ENCODE data around the gene SIRT7. TPM values are rescaled to one million over a fixed set of nuclear protein-coding genes. Genes with fewer than 3 reads are reported as not detected.

Gene SIRT7
- total RNA-seq, 3 donors from 2014 or later (not counting 1 experiment from before 2014, with no cell fraction given): 75.8 to 102 (median 94.9) TPM

GRCh38 chr17:81877569-81877968 lies 40.4 kb downstream of the SIRT7 start:
- Histone ChIP-seq H3K27me3 (ENCODE audit: control insufficient read depth, insufficient read depth, low read length) (no peaks in the 10 kb centered on the region), H3K4me1 (ENCODE audit: control insufficient read depth, insufficient read depth, low read length) (peaks cover 4% of the 10 kb centered on the region), H3K9me3 (ENCODE audit: control insufficient read depth, insufficient read depth, low read length) (no peaks in the 10 kb centered on the region), H3K36me3 (ENCODE audit: control insufficient read depth, insufficient read depth, low read length) (peaks cover 5% of the 10 kb centered on the region), H3K4me3 (ENCODE audit: low read length) (no peak overlapping the region), H3K27ac (ENCODE audit: low read length) (no peak overlapping the region)
- intact Hi-C loops (cut with micrococcal nuclease): loop anchor here (10.0 kb wide), 1 partner anchor 217 kb away; the partner anchor contains the start of gene FASN
- Mint-ChIP-seq H3K36me3 (peaks cover 5% of the 10 kb centered on the region), H3K27me3 (ENCODE audit: low read depth in 2 of 2) (no peaks in the 10 kb centered on the region), H3K4me1 (peaks cover 0 to 6% of the 10 kb centered on the region in 2 donors), H3K4me3 (no peak overlapping the region), H3K9me3 (no peaks in the 10 kb centered on the region), H3K27ac (peak overlapping the region in 1 of 2 donors; percentile 15)
- WGBS (ENCODE audit: insufficient coverage): 92% methylated on average over 5 of the region's 5 CpGs
- no peak for ATAC-seq
- DNase-seq: no peak
- no peak for TF ChIP-seq CTCF (IDR thresholded peaks at IDR 0.05)

- intact Hi-C loops (cut with micrococcal nuclease): loop anchor here (10.0 kb wide), 1 partner anchor 223 kb away; the partner anchor contains the start of gene FASN
- Mint-ChIP-seq H3K27me3 (ENCODE audit: low read depth in 2 of 2) (no peaks in the 10 kb centered on the region), H3K4me1 (peaks cover 14 to 40% of the 10 kb centered on the region in 2 donors), H3K4me3 (peak overlapping the region; percentile 88), H3K27ac (peak overlapping the region; percentile 85 to 90), H3K9me3 (no peaks in the 10 kb centered on the region), H3K36me3 (no peaks in the 10 kb centered on the region)
- H3K9me3 ChIP-seq (ENCODE audit: control insufficient read depth, insufficient read depth, low read length): no peaks in the 10 kb centered on the region
- peak; percentile 38 for TF ChIP-seq CTCF (IDR thresholded peaks at IDR 0.05)
- peak overlapping the region; percentile 96 for H3K27ac ChIP-seq (ENCODE audit: low read length)
- DNase-seq (peak; percentile 96 to 97), ATAC-seq (peak in 2 of 3 donors; percentile 25 to 48)
- WGBS (ENCODE audit: insufficient coverage): under 1% methylated on average over 86 of the region's 86 CpGs
- H3K4me1 ChIP-seq (ENCODE audit: control insufficient read depth, insufficient read depth, low read length): peaks cover 48% of the 10 kb centered on the region
- no peaks in the 10 kb centered on the region for H3K27me3 ChIP-seq (ENCODE audit: control insufficient read depth, insufficient read depth, low read length)
- H3K36me3 ChIP-seq (ENCODE audit: control insufficient read depth, insufficient read depth, low read length): peaks cover 25% of the 10 kb centered on the region
- H3K4me3 ChIP-seq (ENCODE audit: low read length): peak overlapping the region; percentile 87
These were observed 46.4 kb downstream of the SIRT7 start for GRCh38 chr17:81871387-81872230.

GRCh38 chr17:81870981-81871386 lies 47.0 kb downstream of the SIRT7 start, which contains the start of gene ARHGDIA:
Gene ARHGDIA (minus strand): TSS chr17:81871337. CDS start chr17:81869930, 1,407 bp downstream.
- Histone ChIP-seq H3K36me3 (ENCODE audit: control insufficient read depth, insufficient read depth, low read length) (peaks cover 25% of the 10 kb centered on the region), H3K27ac (ENCODE audit: low read length) (peak within 1 kb of the TSS; percentile 96), H3K27me3 (ENCODE audit: control insufficient read depth, insufficient read depth, low read length) (no peaks in the 10 kb centered on the region), H3K4me1 (ENCODE audit: control insufficient read depth, insufficient read depth, low read length) (peaks cover 54% of the 10 kb centered on the region), H3K9me3 (ENCODE audit: control insufficient read depth, insufficient read depth, low read length) (no peaks in the 10 kb centered on the region), H3K4me3 (ENCODE audit: low read length) (peak within 1 kb of the TSS; percentile 87)
- Mint-ChIP-seq H3K4me1 (peaks cover 14 to 40% of the 10 kb centered on the region in 2 donors), H3K27ac (peak within 1 kb of the TSS; percentile 88 to 90), H3K27me3 (ENCODE audit: low read depth in 2 of 2) (no peaks in the 10 kb centered on the region), H3K9me3 (no peaks in the 10 kb centered on the region), H3K4me3 (peak within 1 kb of the TSS; percentile 88), H3K36me3 (no peaks in the 10 kb centered on the region)
- peak; percentile 63 to 82 (median 74) for ATAC-seq
- WGBS (ENCODE audit: insufficient coverage): under 1% methylated on average over 64 of the region's 64 CpGs
- intact Hi-C loops (cut with micrococcal nuclease): loop anchor here (1.0 to 10.0 kb wide), 2 partner anchors 10 to 224 kb away; partner anchors contain the start of gene FASN
- no peak for TF ChIP-seq CTCF (IDR thresholded peaks at IDR 0.05)
- DNase-seq: no peak
